ENCODE results near the gene IFT20. TPM values are rescaled to one million over a fixed set of nuclear protein-coding genes. Genes with fewer than 3 reads are reported as not detected.
A peak's percentile ranks its signal among the peaks of the same experiment; 100 is the strongest.

IFT20 gene
- total and polyA plus RNA-seq, 3 donors from 2014 or later = 79.8 to 104 (median 94.8) TPM

GRCh38 chr17:28379814-28380801 lies 44.8 kb upstream of the IFT20 start:
- WGBS, 2 donors = 83 to 89% methylated on average over 10 of the region's 10 CpGs
- Histone ChIP-seq H3K4me3 (no peak overlapping the region), H3K27me3 (no peaks in the 10 kb centered on the region), H3K9me3 (no peaks in the 10 kb centered on the region), H3K36me3 (ENCODE audit: low read depth, missing control alignments) (no peaks in the 10 kb centered on the region), H3K27ac (no peak overlapping the region), H3K4me1 (no peaks in the 10 kb centered on the region)
- DNase-seq = no peak
- TF ChIP-seq, protein P1, sequence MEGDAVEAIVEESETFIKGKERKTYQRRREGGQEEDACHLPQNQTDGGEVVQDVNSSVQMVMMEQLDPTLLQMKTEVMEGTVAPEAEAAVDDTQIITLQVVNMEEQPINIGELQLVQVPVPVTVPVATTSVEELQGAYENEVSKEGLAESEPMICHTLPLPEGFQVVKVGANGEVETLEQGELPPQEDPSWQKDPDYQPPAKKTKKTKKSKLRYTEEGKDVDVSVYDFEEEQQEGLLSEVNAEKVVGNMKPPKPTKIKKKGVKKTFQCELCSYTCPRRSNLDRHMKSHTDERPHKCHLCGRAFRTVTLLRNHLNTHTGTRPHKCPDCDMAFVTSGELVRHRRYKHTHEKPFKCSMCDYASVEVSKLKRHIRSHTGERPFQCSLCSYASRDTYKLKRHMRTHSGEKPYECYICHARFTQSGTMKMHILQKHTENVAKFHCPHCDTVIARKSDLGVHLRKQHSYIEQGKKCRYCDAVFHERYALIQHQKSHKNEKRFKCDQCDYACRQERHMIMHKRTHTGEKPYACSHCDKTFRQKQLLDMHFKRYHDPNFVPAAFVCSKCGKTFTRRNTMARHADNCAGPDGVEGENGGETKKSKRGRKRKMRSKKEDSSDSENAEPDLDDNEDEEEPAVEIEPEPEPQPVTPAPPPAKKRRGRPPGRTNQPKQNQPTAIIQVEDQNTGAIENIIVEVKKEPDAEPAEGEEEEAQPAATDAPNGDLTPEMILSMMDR (IDR thresholded peaks at IDR 0.05) = no peak
- no peak for TF ChIP-seq POLR2A (IDR thresholded peaks at IDR 0.05)
- intact Hi-C loops (cut with DNase I; ENCODE audit: low total_unique reads) = no loop called here

GRCh38 chr17:28372945-28373274 lies 37.6 kb upstream of the IFT20 start:
- intact Hi-C loops (cut with DNase I; ENCODE audit: low total_unique reads) = no loop called here
- H3K27ac ChIP-seq = no peak overlapping the region
- no peak for DNase-seq
- H3K4me3 ChIP-seq = no peak overlapping the region
- H3K4me1 ChIP-seq = peaks cover 28% of the 10 kb centered on the region
- 64 to 68% methylated on average over 6 of the region's 6 CpGs for WGBS, 2 donors
- no peak for TF ChIP-seq POLR2A (IDR thresholded peaks at IDR 0.05)
- TF ChIP-seq, protein P1 (IDR thresholded peaks at IDR 0.05) = no peak
- H3K9me3 ChIP-seq = no peaks in the 10 kb centered on the region
- no peaks in the 10 kb centered on the region for H3K27me3 ChIP-seq
- H3K36me3 ChIP-seq (ENCODE audit: low read depth, missing control alignments) = no peaks in the 10 kb centered on the region

DNA sequence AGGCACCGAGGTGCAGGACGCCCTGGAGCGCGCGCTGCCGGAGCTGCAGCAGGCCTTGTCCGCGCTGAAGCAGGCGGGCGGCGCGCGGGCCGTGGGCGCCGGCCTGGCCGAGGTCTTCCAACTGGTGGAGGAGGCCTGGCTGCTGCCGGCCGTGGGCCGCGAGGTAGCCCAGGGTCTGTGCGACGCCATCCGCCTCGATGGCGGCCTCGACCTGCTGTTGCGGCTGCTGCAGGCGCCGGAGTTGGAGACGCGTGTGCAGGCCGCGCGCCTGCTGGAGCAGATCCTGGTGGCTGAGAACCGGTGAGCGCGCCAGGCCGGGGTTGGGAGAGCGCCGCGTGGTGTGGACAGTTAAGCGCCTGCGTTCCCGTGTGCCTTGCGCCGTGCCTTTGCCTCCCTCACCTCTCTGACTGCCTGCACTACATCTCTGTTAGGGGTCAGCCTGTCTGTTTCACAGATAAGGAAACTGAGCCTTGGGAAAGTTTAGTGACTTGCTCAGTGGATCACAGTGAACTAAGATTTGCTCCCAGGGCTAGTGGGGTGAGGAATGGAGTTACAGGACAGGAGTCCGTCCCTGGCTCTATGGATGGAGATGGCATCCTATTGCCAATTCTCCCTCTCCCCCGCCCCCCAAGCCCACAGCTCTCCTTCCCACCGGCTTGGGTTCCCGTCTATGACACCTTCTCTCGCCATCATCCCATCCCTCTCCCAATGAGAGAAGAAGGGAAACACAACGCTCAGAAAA lies 37.1 kb upstream of the IFT20 start:
- H3K36me3 ChIP-seq (ENCODE audit: low read depth, missing control alignments) = no peaks in the 10 kb centered on the region
- intact Hi-C loops (cut with DNase I; ENCODE audit: low total_unique reads) = no loop called here
- H3K27me3 ChIP-seq = no peaks in the 10 kb centered on the region
- 7 to 23% methylated on average over 13 to 53 of the region's 53 CpGs for WGBS, 2 donors
- no peaks in the 10 kb centered on the region for H3K9me3 ChIP-seq
- peak overlapping the region in 1 of 2 donors; percentile 30 for H3K27ac ChIP-seq
- H3K4me3 ChIP-seq = peak overlapping the region; percentile 45 to 51
- no peak for DNase-seq
- TF ChIP-seq, protein P1 (IDR thresholded peaks at IDR 0.05) = no peak
- no peak for TF ChIP-seq POLR2A (IDR thresholded peaks at IDR 0.05)
- peaks cover 28% of the 10 kb centered on the region for H3K4me1 ChIP-seq

DNA sequence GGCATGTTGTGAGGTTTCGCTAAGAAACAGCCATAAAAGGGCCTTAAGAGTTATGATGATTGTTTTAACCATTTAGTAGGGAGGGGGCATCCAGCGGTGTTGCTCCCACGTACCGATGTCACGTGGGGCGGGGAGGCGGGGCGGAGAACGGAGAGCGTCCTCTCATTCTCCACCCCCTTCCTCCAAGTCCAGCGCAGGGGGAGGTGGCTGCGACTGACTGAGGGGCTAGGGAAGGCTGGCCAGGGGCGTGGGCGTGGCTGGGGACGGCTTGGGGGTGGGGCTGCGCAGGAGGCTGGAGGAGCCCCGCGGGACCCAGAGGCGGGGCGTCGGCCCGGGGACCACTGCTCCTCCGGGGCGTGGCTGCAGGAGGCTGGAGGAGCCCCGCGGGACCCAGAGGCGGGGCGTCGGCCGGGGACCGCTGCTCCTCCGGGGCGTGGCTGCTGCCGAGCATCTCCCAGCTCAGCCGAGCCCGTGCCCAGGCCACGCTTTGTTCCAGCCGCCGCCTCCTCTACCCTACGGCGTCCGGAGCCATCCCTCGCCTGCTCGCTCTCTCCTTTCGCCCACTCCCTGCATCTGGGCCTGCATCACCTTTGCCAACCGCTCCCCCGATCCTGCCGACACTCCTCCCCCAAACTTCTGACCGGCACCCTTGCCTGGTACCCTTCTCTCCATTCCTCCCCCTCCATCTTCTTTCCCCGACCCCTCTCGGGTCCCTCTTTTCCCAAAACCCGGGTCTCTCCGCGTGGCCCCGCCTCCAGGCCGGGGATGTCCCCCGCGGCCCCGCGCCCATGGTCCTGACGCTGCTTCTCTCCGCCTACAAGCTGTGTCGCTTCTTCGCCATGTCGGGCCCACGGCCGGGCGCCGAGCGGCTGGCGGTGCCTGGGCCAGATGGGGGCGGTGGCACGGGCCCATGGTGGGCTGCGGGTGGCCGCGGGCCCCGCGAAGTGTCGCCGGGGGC lies 36.3 kb upstream of the IFT20 start, which contains the start of gene SARM1:
Gene SARM1 (plus strand): TSS at position 450 of the 958 bp plus-strand sequence. CDS start 339 bp downstream, at position 789.
- H3K36me3 ChIP-seq (ENCODE audit: low read depth, missing control alignments) = no peaks in the 10 kb centered on the region
- peak; percentile 86 for DNase-seq
- WGBS, 2 donors = 1% methylated on average over 42 to 79 of the region's 80 CpGs
- H3K4me3 ChIP-seq = peak within 1 kb of the TSS; percentile 45 to 51
- TF ChIP-seq, protein P1 (IDR thresholded peaks at IDR 0.05) = no peak
- TF ChIP-seq POLR2A (IDR thresholded peaks at IDR 0.05) = no peak
- intact Hi-C loops (cut with DNase I; ENCODE audit: low total_unique reads) = no loop called here
- H3K27me3 ChIP-seq = no peaks in the 10 kb centered on the region
- H3K9me3 ChIP-seq = no peaks in the 10 kb centered on the region
- H3K27ac ChIP-seq = peak within 1 kb of the TSS; percentile 7 to 58
- peaks cover 28% of the 10 kb centered on the region for H3K4me1 ChIP-seq
